ENCODE measurements around the gene KIF4A. TPM values are rescaled to one million over a fixed set of nuclear protein-coding genes. Genes with fewer than 3 reads are reported as not detected.

The KIF4A gene
- total and polyA plus RNA-seq, 9 of the 15 experiments (the other 6 are each of a cell fraction or from before 2014, with no cell fraction given), result 13.0 to 42.7 (median 35.9) TPM

DNA sequence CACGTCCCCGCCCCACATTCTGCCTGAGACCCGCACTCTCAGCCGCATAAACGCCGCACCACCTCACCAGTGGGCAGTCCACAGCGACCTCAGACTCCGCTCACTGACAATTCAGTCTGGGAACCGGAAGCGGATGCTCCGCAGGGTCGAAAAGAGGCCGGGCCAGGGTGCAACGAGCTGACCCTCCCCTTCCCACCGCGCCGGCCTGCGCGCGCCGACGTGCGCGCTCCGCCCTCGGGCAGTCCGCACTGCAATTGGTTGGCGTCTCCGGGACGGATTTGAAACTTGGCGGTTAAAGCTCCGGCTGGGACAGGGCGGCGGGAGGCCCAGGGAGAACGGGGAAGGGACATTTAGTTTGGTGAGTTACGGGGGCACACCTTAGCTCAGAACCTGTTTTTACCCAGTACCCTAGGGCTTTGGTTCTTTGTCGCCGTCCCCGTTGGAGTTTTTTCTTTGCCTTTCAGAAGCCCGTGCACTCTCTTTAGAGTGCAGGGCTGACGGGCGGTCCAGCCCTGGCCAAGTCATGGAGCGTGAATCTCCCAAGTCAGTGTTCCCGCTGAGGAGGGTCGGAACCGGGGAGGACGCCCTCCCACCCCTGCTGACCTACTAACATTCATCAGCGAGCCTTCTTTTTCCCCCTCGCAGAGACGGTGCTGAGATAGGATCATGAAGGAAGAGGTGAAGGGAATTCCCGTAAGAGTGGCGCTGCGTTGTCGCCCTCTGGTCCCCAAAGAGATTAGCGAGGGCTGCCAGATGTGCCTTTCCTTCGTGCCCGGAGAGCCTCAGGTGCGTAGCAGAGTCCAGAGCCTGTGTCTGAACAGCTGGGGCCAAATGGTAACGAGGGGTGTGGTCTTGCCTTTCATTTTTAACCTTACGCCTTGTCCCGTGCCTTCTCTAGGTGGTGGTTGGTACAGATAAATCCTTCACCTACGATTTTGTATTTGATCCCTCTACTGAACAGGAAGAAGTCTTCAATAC, at the start of gene KIF4A, which contains the start of gene PDZD11 (continued):
- TF ChIP-seq, protein P1, sequence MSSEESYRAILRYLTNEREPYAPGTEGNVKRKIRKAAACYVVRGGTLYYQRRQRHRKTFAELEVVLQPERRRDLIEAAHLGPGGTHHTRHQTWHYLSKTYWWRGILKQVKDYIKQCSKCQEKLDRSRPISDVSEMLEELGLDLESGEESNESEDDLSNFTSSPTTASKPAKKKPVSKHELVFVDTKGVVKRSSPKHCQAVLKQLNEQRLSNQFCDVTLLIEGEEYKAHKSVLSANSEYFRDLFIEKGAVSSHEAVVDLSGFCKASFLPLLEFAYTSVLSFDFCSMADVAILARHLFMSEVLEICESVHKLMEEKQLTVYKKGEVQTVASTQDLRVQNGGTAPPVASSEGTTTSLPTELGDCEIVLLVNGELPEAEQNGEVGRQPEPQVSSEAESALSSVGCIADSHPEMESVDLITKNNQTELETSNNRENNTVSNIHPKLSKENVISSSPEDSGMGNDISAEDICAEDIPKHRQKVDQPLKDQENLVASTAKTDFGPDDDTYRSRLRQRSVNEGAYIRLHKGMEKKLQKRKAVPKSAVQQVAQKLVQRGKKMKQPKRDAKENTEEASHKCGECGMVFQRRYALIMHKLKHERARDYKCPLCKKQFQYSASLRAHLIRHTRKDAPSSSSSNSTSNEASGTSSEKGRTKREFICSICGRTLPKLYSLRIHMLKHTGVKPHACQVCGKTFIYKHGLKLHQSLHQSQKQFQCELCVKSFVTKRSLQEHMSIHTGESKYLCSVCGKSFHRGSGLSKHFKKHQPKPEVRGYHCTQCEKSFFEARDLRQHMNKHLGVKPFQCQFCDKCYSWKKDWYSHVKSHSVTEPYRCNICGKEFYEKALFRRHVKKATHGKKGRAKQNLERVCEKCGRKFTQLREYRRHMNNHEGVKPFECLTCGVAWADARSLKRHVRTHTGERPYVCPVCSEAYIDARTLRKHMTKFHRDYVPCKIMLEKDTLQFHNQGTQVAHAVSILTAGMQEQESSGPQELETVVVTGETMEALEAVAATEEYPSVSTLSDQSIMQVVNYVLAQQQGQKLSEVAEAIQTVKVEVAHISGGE (CRISPR knock-in tag; IDR thresholded peaks at IDR 0.05), result peak in 2 of 3 experiments; percentile 69 to 92; a peak in 4 of 6 replicates
- TF ChIP-seq C11orf30 (IDR thresholded peaks at IDR 0.05; ENCODE audit: low read depth) (peak; percentile 58; the same call in 1 of the 2 replicates), HDAC2 (IDR thresholded peaks at IDR 0.05) (0 out of 2 replicates have a peak, but pooled peaks have one; percentile 24), PHF20 (IDR thresholded peaks at IDR 0.05; ENCODE audit: partially characterized antibody) (peak; percentile 75), ZFP36 (IDR thresholded peaks at IDR 0.05; ENCODE audit: low read depth, low read length, partially characterized antibody) (no peak), TAF1 (IDR thresholded peaks at IDR 0.05; ENCODE audit: control insufficient read depth, extremely low read depth, insufficient read depth, low read length, severe bottlenecking) (peak; percentile 67), TFAP4 (CRISPR knock-in tag; IDR thresholded peaks at IDR 0.05; ENCODE audit: borderline replicate concordance) (peak; percentile 61), DMBX1 (CRISPR knock-in tag; IDR thresholded peaks at IDR 0.05; ENCODE audit: borderline replicate concordance) (no peak), STAT5A (IDR thresholded peaks at IDR 0.05; ENCODE audit: borderline replicate concordance, low read length) (no peak), SNIP1 (IDR thresholded peaks at IDR 0.05; ENCODE audit: low read depth) (no peak), SUPT5H (IDR thresholded peaks at IDR 0.05) (peak; percentile 83), PRMT5 (CRISPR knock-in tag; IDR thresholded peaks at IDR 0.05) (no peak), POLR2G (IDR thresholded peaks at IDR 0.05; ENCODE audit: low read depth, low read length) (peak; percentile 93), NFE2 (IDR thresholded peaks at IDR 0.05; ENCODE audit: low read depth) (no peak), RBFOX2 (IDR thresholded peaks at IDR 0.05; ENCODE audit: low read depth, low read length) (peak; percentile 93), PHF8 (IDR thresholded peaks at IDR 0.05; ENCODE audit: borderline replicate concordance, low read length) (peak; percentile 78; the same call in 1 of the 2 replicates), POLR2H (tag; IDR thresholded peaks at IDR 0.05; ENCODE audit: low read depth) (peak; percentile 72), KLF16 (IDR thresholded peaks at IDR 0.05) (no peak), SMC3 (conservative IDR thresholded peaks at IDR 0.05; ENCODE audit: insufficient read depth, low read depth, low read length) (no peak)
- TF ChIP-seq, protein P2, sequence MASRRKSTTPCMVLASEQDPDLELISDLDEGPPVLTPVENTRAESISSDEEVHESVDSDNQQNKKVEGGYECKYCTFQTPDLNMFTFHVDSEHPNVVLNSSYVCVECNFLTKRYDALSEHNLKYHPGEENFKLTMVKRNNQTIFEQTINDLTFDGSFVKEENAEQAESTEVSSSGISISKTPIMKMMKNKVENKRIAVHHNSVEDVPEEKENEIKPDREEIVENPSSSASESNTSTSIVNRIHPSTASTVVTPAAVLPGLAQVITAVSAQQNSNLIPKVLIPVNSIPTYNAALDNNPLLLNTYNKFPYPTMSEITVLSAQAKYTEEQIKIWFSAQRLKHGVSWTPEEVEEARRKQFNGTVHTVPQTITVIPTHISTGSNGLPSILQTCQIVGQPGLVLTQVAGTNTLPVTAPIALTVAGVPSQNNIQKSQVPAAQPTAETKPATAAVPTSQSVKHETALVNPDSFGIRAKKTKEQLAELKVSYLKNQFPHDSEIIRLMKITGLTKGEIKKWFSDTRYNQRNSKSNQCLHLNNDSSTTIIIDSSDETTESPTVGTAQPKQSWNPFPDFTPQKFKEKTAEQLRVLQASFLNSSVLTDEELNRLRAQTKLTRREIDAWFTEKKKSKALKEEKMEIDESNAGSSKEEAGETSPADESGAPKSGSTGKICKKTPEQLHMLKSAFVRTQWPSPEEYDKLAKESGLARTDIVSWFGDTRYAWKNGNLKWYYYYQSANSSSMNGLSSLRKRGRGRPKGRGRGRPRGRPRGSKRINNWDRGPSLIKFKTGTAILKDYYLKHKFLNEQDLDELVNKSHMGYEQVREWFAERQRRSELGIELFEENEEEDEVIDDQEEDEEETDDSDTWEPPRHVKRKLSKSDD (conservative IDR thresholded peaks at IDR 0.05; ENCODE audit: low read length), result no peak

All from K562 (cell line).